HG03521 (cell line): Measurements from ENCODE around the gene COL4A3.

Experiments used
- ATAC-seq: cut with Tn5 transposase; IDR thresholded peaks from one replicate; pipeline ENCODE4 v1.9.1; 2021; ENCODE audit warnings: mild to moderate bottlenecking, moderate library complexity; ENCODE audit not compliant: unreplicated experiment

Gene COL4A3

GRCh38 chr2:227335713-227336112, 171.3 kb downstream of the COL4A3 start:
- ATAC-seq: no peak

- ATAC-seq: no peak
Observed at GRCh38 chr2:227337442-227337841, 173.0 kb downstream of the COL4A3 start.

- ATAC-seq: no peak
Observed at GRCh38 chr2:227339098-227339599, 174.7 kb downstream of the COL4A3 start.

- ATAC-seq: no peak
Observed at GRCh38 chr2:227340106-227340505, 175.7 kb downstream of the COL4A3 start.

- no peak for ATAC-seq
Observed at GRCh38 chr2:227341553-227341952, 177.1 kb downstream of the COL4A3 start.

- no peak for ATAC-seq
Observed at GRCh38 chr2:227344231-227344630, 179.8 kb downstream of the COL4A3 start.

GRCh38 chr2:227347117-227347516, 182.7 kb downstream of the COL4A3 start:
- no peak for ATAC-seq

GRCh38 chr2:227348324-227348723, 183.9 kb downstream of the COL4A3 start:
- no peak for ATAC-seq

GRCh38 chr2:227349989-227350612, 185.7 kb downstream of the COL4A3 start:
- no peak for ATAC-seq

GRCh38 chr2:227351639-227352038, 187.2 kb downstream of the COL4A3 start:
- ATAC-seq: peak; percentile 58

GRCh38 chr2:227360351-227360750, 195.9 kb downstream of the COL4A3 start:
- ATAC-seq: no peak

- ATAC-seq: no peak
Observed at GRCh38 chr2:227363756-227364155, 199.3 kb downstream of the COL4A3 start.
